HUES64 (cell line): ENCODE data around the gene CD151.

Experiments
- H3K27ac ChIP-seq: 2 replicates; pipeline ENCODE4 v1.7.0; 2013; ENCODE audit warnings: low read depth, low read length, inconsistent platforms
- H3K27me3 ChIP-seq: 2 replicates; pipeline ENCODE4 v1.6.1; 2013; ENCODE audit warnings: mild to moderate bottlenecking, low read length; ENCODE audit not compliant: insufficient read depth
- H3K36me3 ChIP-seq: 2 replicates; pipeline ENCODE4 v1.6.1; 2013; ENCODE audit warnings: mild to moderate bottlenecking, low read length; ENCODE audit not compliant: insufficient read depth
- H3K4me1 ChIP-seq: 2 replicates; pipeline ENCODE4 v1.6.1; 2013; ENCODE audit warnings: mild to moderate bottlenecking, low read length, moderate library complexity; ENCODE audit not compliant: insufficient read depth
- H3K4me3 ChIP-seq: 2 replicates; pipeline ENCODE4 v1.5.1; 2013; ENCODE audit warnings: mild to moderate bottlenecking, low read length, moderate library complexity
- H3K9ac ChIP-seq: 2 replicates; pipeline ENCODE4 v1.6.1; 2013; ENCODE audit warnings: mild to moderate bottlenecking, low read depth, low read length
- H3K9me3 ChIP-seq: 2 replicates; pipeline ENCODE4 v1.6.1; 2013; ENCODE audit warnings: low read depth, low read length; ENCODE audit not compliant: insufficient read depth
- WGBS: fragments of 150-250, 120-280 bp; methylation state at CpG from one replicate; pipeline ENCODE4 v1.1.7; 2013; ENCODE audit warnings: missing lambda C conversion rate; 5-methylcytosine and 5-hydroxymethylcytosine counted together

Gene CD151

GRCh38 chr11:863023-863909, 30.5 kb downstream of the CD151 start:
- H3K9ac ChIP-seq, result peak overlapping the region; percentile 59
- H3K27ac ChIP-seq, result peak overlapping the region; percentile 86
- H3K36me3 ChIP-seq, result peaks cover 6% of the 10 kb centered on the region; the same call in 1 of the 2 replicates
- H3K4me3 ChIP-seq, result no peak overlapping the region; the same call in 1 of the 2 replicates
- no peaks in the 10 kb centered on the region for H3K9me3 ChIP-seq
- 27% methylated on average over 24 of the region's 24 CpGs for WGBS
- no peaks in the 10 kb centered on the region for H3K27me3 ChIP-seq
- H3K4me1 ChIP-seq, result peaks cover 19% of the 10 kb centered on the region

GRCh38 chr11:863910-864827, 31.4 kb downstream of the CD151 start:
- H3K36me3 ChIP-seq, result peaks cover 13% of the 10 kb centered on the region; the same call in 1 of the 2 replicates
- 95% methylated on average over 31 of the region's 31 CpGs for WGBS
- H3K27me3 ChIP-seq, result no peaks in the 10 kb centered on the region
- H3K9ac ChIP-seq, result peak overlapping the region; percentile 59; the same call in 1 of the 2 replicates
- no peaks in the 10 kb centered on the region for H3K9me3 ChIP-seq
- H3K4me1 ChIP-seq, result peaks cover 19% of the 10 kb centered on the region
- H3K27ac ChIP-seq, result no peak overlapping the region
- H3K4me3 ChIP-seq, result no peak overlapping the region

- Histone ChIP-seq H3K27ac (no peak overlapping the region), H3K4me1 (peaks cover 19% of the 10 kb centered on the region), H3K4me3 (no peak overlapping the region), H3K36me3 (peaks cover 14% of the 10 kb centered on the region; the same call in 1 of the 2 replicates), H3K9me3 (no peaks in the 10 kb centered on the region), H3K27me3 (no peaks in the 10 kb centered on the region), H3K9ac (no peak overlapping the region)
- whole genome bisulfite sequencing, result 88% methylated on average over 10 of the region's 11 CpGs
Observed at GRCh38 chr11:864898-865297, 32.1 kb downstream of the CD151 start.

DNA sequence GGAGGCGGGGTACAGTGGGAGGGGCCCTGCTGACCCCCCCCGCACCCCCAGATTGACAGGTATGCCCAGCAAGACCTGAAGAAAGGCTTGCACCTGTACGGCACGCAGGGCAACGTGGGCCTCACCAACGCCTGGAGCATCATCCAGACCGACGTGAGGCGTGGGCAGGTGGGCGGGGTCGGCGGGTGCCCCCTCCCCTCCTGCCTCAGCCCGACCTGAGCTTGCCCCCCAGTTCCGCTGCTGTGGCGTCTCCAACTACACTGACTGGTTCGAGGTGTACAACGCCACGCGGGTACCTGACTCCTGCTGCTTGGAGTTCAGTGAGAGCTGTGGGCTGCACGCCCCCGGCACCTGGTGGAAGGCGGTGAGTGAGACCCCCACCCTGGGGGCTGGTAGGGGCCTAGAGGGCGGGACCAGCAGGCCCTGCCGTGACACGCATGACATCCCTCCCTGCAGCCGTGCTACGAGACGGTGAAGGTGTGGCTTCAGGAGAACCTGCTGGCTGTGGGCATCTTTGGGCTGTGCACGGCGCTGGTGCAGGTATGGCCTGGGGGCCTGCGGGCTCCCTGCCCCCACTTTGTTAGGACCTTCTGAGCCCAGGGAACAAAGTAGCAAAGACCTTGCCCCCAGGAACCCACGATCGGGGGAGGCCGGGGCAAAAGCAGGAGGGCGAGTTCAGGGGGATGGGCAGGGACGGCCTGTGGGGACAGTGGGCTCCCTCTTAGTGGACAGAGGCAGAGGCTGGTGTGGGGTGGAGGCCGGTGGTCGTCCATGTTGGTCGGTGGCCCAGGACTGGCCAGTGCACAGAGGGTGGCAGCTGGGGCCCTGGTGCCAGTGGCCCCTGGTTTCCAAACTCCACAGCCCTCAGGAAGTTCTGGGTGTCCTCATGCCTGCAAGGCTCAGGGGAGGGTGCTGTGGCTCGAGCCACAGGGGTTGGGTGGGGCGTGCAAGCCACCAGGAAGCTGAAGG, 33.0 kb downstream of the CD151 start:
- H3K9ac ChIP-seq, result no peak overlapping the region
- no peaks in the 10 kb centered on the region for H3K27me3 ChIP-seq
- H3K9me3 ChIP-seq, result no peaks in the 10 kb centered on the region
- no peak overlapping the region for H3K27ac ChIP-seq
- peaks cover 19% of the 10 kb centered on the region for H3K4me1 ChIP-seq
- peaks cover 14% of the 10 kb centered on the region; the same call in 1 of the 2 replicates for H3K36me3 ChIP-seq
- WGBS, result 92% methylated on average over 41 of the region's 41 CpGs
- H3K4me3 ChIP-seq, result no peak overlapping the region

DNA sequence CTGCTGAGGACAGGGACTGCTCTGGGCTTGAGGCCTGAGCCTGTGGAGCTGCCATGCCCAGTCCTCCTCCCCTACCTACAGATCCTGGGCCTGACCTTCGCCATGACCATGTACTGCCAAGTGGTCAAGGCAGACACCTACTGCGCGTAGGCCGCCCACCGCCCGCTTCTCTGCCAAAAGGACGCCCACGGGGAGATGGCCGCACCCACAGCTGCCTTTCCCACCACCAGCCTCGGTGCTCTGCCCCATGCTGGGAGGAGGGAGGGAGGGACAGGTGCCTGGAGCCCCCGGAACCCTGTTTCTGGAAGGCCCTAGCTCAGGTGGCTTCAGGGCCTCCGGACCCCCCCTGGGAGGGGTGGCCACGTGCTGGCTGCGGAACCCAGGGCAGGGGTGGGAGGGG, 33.7 kb downstream of the CD151 start:
- Histone ChIP-seq H3K27ac (no peak overlapping the region), H3K4me3 (no peak overlapping the region), H3K36me3 (peaks cover 14% of the 10 kb centered on the region; the same call in 1 of the 2 replicates), H3K9me3 (no peaks in the 10 kb centered on the region), H3K27me3 (no peaks in the 10 kb centered on the region), H3K4me1 (peaks cover 19% of the 10 kb centered on the region), H3K9ac (no peak overlapping the region)
- WGBS, result 93% methylated on average over 14 of the region's 14 CpGs

DNA sequence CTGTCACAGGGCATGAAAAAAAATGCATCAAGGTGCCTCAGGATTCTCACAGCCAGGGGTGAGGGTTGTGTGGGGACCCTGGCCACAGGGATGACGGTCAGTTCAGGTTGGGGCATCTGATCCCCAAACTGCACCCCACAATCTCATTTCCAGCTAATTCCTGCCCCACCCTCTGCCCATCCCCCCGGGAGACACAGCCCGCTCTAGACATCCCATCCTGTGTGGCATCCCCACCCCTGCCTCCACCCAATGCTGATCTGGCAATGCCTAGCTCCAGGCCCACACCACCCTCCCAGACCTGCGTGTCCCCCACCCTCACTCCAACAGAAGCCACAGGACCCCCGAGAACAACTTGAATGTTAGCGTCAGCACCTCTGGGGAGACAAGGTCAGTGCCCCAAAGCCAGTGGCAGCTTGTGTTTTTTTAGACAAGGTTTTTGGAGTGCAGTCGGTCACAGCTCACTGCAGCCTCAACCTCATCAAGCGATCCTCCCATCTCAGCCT, 35.2 kb downstream of the CD151 start:
- peaks cover 14% of the 10 kb centered on the region; the same call in 1 of the 2 replicates for H3K36me3 ChIP-seq
- no peak overlapping the region for H3K27ac ChIP-seq
- no peak overlapping the region for H3K4me3 ChIP-seq
- peaks cover 11% of the 10 kb centered on the region for H3K4me1 ChIP-seq
- H3K9ac ChIP-seq, result no peak overlapping the region
- no peaks in the 10 kb centered on the region for H3K9me3 ChIP-seq
- no peaks in the 10 kb centered on the region for H3K27me3 ChIP-seq
- WGBS, result 95% methylated on average over 8 of the region's 8 CpGs

- WGBS, result 95% methylated on average over 17 of the region's 17 CpGs
- Histone ChIP-seq H3K9me3 (no peaks in the 10 kb centered on the region), H3K4me1 (peaks cover 6% of the 10 kb centered on the region)
Observed at GRCh38 chr11:868394-868793, 35.6 kb downstream of the CD151 start.

DNA sequence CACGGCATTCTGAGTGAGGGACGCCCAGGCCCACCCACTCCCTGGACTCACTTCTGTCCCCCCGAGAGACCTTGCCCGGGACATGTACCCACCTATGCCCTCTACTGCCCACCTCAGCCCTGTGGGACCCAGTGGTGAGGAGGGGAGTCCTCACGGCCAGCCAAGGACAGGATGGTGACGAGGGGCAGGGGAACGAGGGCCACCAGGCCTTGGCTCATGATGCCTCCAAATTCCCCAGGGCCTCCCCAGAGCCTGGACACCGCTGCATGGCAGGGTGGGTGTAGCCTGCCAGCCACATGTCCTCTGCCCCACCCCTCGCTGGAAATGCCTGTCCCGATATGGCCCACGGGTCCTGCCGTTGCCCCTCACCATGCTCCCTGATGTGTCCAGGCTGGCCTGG, 36.0 kb downstream of the CD151 start:
- H3K4me3 ChIP-seq, result no peak overlapping the region
- H3K9me3 ChIP-seq, result no peaks in the 10 kb centered on the region
- H3K9ac ChIP-seq, result no peak overlapping the region
- H3K27me3 ChIP-seq, result no peaks in the 10 kb centered on the region
- peaks cover 2% of the 10 kb centered on the region; the same call in 1 of the 2 replicates for H3K4me1 ChIP-seq
- H3K27ac ChIP-seq, result no peak overlapping the region
- H3K36me3 ChIP-seq, result peaks cover 16% of the 10 kb centered on the region; the same call in 1 of the 2 replicates
- 92% methylated on average over 12 of the region's 12 CpGs for WGBS

More at GRCh38 chr11:868394-868793, 35.6 kb downstream of the CD151 start:
- H3K27me3 ChIP-seq, result no peaks in the 10 kb centered on the region
- no peak overlapping the region for H3K27ac ChIP-seq
- no peak overlapping the region for H3K9ac ChIP-seq
- H3K36me3 ChIP-seq, result peaks cover 14% of the 10 kb centered on the region; the same call in 1 of the 2 replicates
- H3K4me3 ChIP-seq, result no peak overlapping the region

- Histone ChIP-seq H3K27me3 (no peaks in the 10 kb centered on the region), H3K9me3 (no peaks in the 10 kb centered on the region), H3K36me3 (peaks cover 20% of the 10 kb centered on the region), H3K27ac (no peak overlapping the region), H3K9ac (no peak overlapping the region), H3K4me1 (no peaks in the 10 kb centered on the region), H3K4me3 (no peak overlapping the region)
- 76% methylated on average over 25 of the region's 25 CpGs for WGBS
Observed at GRCh38 chr11:869399-870126, 36.8 kb downstream of the CD151 start.

DNA sequence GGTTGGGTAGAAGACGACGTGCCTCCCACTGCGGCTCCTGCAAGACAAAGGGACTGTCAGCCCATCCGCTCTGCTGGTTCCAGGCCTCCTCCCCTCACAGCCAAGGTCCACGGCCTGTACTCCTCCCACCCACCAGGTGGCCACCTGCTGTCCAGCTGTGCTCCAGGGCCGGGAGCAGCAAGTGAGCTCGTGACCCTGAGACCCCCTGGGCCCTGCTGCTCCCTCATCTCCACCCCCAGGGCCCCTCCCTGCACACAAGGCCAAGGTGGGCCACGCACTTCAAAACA, 37.3 kb downstream of the CD151 start:
- Histone ChIP-seq H3K36me3 (peaks cover 25% of the 10 kb centered on the region), H3K4me3 (no peak overlapping the region), H3K9ac (no peak overlapping the region), H3K9me3 (no peaks in the 10 kb centered on the region), H3K27ac (0 out of 2 replicates have a peak overlapping the region, but pooled peaks have one; percentile 30), H3K27me3 (no peaks in the 10 kb centered on the region), H3K4me1 (no peaks in the 10 kb centered on the region)
- 33% methylated on average over 8 of the region's 8 CpGs for WGBS
